Nephron progenitor cell (in vitro differentiated cells): ENCODE measurements around the gene TMEM132A.

ENCODE experiments used
- DNase-seq: peaks from one replicate; pipeline ENCODE4 v3.0.0; 2021
- H3K27ac Mint-ChIP-seq: 2 replicates; pipeline ENCODE4 v1.8.0; 2021; ENCODE audit warnings: mild to moderate bottlenecking, moderate library complexity, mixed read lengths
- H3K27me3 Mint-ChIP-seq: 2 replicates; pipeline ENCODE4 v1.8.0; 2021; ENCODE audit warnings: mild to moderate bottlenecking, low read depth, mixed read lengths; ENCODE audit not compliant: poor library complexity
- H3K36me3 Mint-ChIP-seq: 2 replicates; pipeline ENCODE4 v1.8.0; 2021; ENCODE audit warnings: low read depth, mixed read lengths
- H3K4me1 Mint-ChIP-seq: 2 replicates; pipeline ENCODE4 v1.8.0; 2021; ENCODE audit warnings: mixed read lengths
- H3K4me3 Mint-ChIP-seq: 2 replicates; pipeline ENCODE4 v1.8.0; 2021; ENCODE audit warnings: mild to moderate bottlenecking, moderate library complexity, mixed read lengths
- H3K9me3 Mint-ChIP-seq: 2 replicates; pipeline ENCODE4 v1.8.0; 2021; ENCODE audit warnings: mild to moderate bottlenecking, moderate library complexity, mixed read lengths
- CTCF ChIP-seq: fragments of 200-600 bp; sonication (generic); IDR thresholded peaks from 2 replicates; pipeline ENCODE4 v1.5.0; 2021; ENCODE audit warnings: antibody characterized with exemption

The TMEM132A gene

GRCh38 chr11:60946601-60947264 lies 22.5 kb downstream of the TMEM132A start:
- no peak for DNase-seq
- Mint-ChIP-seq H3K9me3 (no peaks in the 10 kb centered on the region), H3K4me1 (peaks cover 62% of the 10 kb centered on the region), H3K27ac (no peak overlapping the region), H3K27me3 (peaks cover 40% of the 10 kb centered on the region), H3K4me3 (no peak overlapping the region), H3K36me3 (no peaks in the 10 kb centered on the region)
- TF ChIP-seq CTCF: no peak

- Mint-ChIP-seq H3K27me3 (peaks cover 47% of the 10 kb centered on the region), H3K27ac (no peak overlapping the region), H3K4me1 (peaks cover 66% of the 10 kb centered on the region), H3K4me3 (no peak overlapping the region), H3K9me3 (no peaks in the 10 kb centered on the region), H3K36me3 (no peaks in the 10 kb centered on the region)
- TF ChIP-seq CTCF: no peak
- DNase-seq: no peak
Measured at GRCh38 chr11:60947700-60948099, 23.4 kb downstream of the TMEM132A start.

- Mint-ChIP-seq H3K4me3 (peak overlapping the region; percentile 18), H3K9me3 (no peaks in the 10 kb centered on the region), H3K36me3 (no peaks in the 10 kb centered on the region), H3K27me3 (peaks cover 52% of the 10 kb centered on the region), H3K4me1 (peaks cover 66% of the 10 kb centered on the region), H3K27ac (no peak overlapping the region)
- no peak for TF ChIP-seq CTCF
- DNase-seq: no peak
Measured at GRCh38 chr11:60948250-60948649, 24.0 kb downstream of the TMEM132A start.

GRCh38 chr11:60950024-60950423 lies 25.8 kb downstream of the TMEM132A start:
- no peaks in the 10 kb centered on the region for H3K9me3 Mint-ChIP-seq

GRCh38 chr11:60950933-60951605 lies 26.8 kb downstream of the TMEM132A start:
- H3K27ac Mint-ChIP-seq: no peak overlapping the region
- no peaks in the 10 kb centered on the region for H3K36me3 Mint-ChIP-seq
- peak overlapping the region; percentile 74 for H3K4me3 Mint-ChIP-seq
- peak; percentile 60 for DNase-seq
- no peaks in the 10 kb centered on the region for H3K9me3 Mint-ChIP-seq
- peaks cover 59% of the 10 kb centered on the region for H3K27me3 Mint-ChIP-seq
- H3K4me1 Mint-ChIP-seq: peaks cover 66% of the 10 kb centered on the region
- no peak for TF ChIP-seq CTCF

More at GRCh38 chr11:60950024-60950423, 25.8 kb downstream of the TMEM132A start:
- Mint-ChIP-seq H3K36me3 (no peaks in the 10 kb centered on the region), H3K27ac (peak overlapping the region; percentile 54), H3K4me3 (peak overlapping the region; percentile 74), H3K4me1 (peaks cover 69% of the 10 kb centered on the region), H3K27me3 (peaks cover 56% of the 10 kb centered on the region)
- no peak for TF ChIP-seq CTCF
- no peak for DNase-seq

GRCh38 chr11:60951606-60951903 lies 27.3 kb downstream of the TMEM132A start:
- no peak for DNase-seq

More at GRCh38 chr11:60951606-60951903, 27.3 kb downstream of the TMEM132A start:
- TF ChIP-seq CTCF: no peak
- H3K27ac Mint-ChIP-seq: no peak overlapping the region
- H3K4me3 Mint-ChIP-seq: peak overlapping the region; percentile 68
- no peaks in the 10 kb centered on the region for H3K36me3 Mint-ChIP-seq
- H3K4me1 Mint-ChIP-seq: peaks cover 61% of the 10 kb centered on the region
- peaks cover 61% of the 10 kb centered on the region for H3K27me3 Mint-ChIP-seq
- H3K9me3 Mint-ChIP-seq: no peaks in the 10 kb centered on the region
